PC-9 (cell line): ENCODE measurements around the gene MCC. TPM values are rescaled to one million over a fixed set of nuclear protein-coding genes. Genes with fewer than 3 reads are reported as not detected.

Experiments
- BruUV-seq: library from RNA; stranded (reverse); fragments of 400-500 nt; replicated peaks from 2 replicates; lab custom pipeline; 2021; lab: Mats Ljungman, UMichigan
- CTCF ChIA-PET: fragments of 300-600 bp; sonication (Branson Sonifier 250); formaldehyde crosslinking; loops from one replicate; lab custom pipeline; 2022; ENCODE audit warnings: antibody characterized with exemption; lab: Charles Lee
- POLR2A ChIA-PET: fragments of 300-600 bp; sonication (Branson Sonifier 250); formaldehyde crosslinking; loops from one replicate; lab custom pipeline; 2022; ENCODE audit warnings: antibody characterized with exemption; ENCODE audit not compliant: unreplicated experiment; lab: Charles Lee
- DNase-seq, 2 experiments: peaks; one replicate each; pipeline versions ENCODE4 v3.0.0 to v3.0.0-alpha.2; 2015 to 2022; ENCODE audit warnings: mixed read lengths in 1 of 2
- H2AFZ ChIP-seq: fragments of 200-600 bp; sonication (generic); 2 replicates; pipeline ENCODE4 v1.8.1; 2017; ENCODE audit warnings: antibody characterized with exemption
- H3F3A ChIP-seq: fragments of 200-600 bp; sonication (generic); 2 replicates; pipeline ENCODE4 v1.8.1; 2017; ENCODE audit warnings: antibody characterized with exemption, mild to moderate bottlenecking, low read depth; ENCODE audit not compliant: insufficient read depth
- H3K27ac ChIP-seq: fragments of 200-600 bp; sonication (generic); 2 replicates; pipeline ENCODE4 v1.6.1; 2016; ENCODE audit warnings: mixed run types
- H3K27me3 ChIP-seq: fragments of 200-600 bp; sonication (generic); 2 replicates; pipeline ENCODE4 v1.6.1; 2016; ENCODE audit warnings: low read depth, mixed run types; ENCODE audit not compliant: insufficient read depth
- H3K36me3 ChIP-seq: fragments of 200-600 bp; sonication (generic); 2 replicates; pipeline ENCODE4 v1.6.1; 2016; ENCODE audit warnings: low read depth, mixed run types
- H3K4me1 ChIP-seq: fragments of 200-600 bp; sonication (generic); replicated peaks from 2 replicates; pipeline ENCODE4 v1.6.1; 2016; ENCODE audit warnings: mixed run types; ENCODE audit not compliant: insufficient read depth
- H3K4me2 ChIP-seq: fragments of 200-600 bp; sonication (generic); 2 replicates; pipeline ENCODE4 v1.6.1; 2017; ENCODE audit warnings: mixed run types
- H3K4me3 ChIP-seq: fragments of 200-600 bp; sonication (generic); 2 replicates; pipeline ENCODE4 v1.6.1; 2016; ENCODE audit warnings: mixed run types
- H3K79me2 ChIP-seq: fragments of 200-600 bp; sonication (generic); 2 replicates; pipeline ENCODE4 v1.6.1; 2017; ENCODE audit warnings: low read depth, mixed run types
- H3K9me2 ChIP-seq: fragments of 200-600 bp; sonication (generic); 2 replicates; pipeline ENCODE4 v1.8.1; 2017; ENCODE audit warnings: mild to moderate bottlenecking; ENCODE audit not compliant: insufficient read depth
- H3K9me3 ChIP-seq: fragments of 200-600 bp; sonication (generic); 2 replicates; pipeline ENCODE4 v1.8.1; 2016; ENCODE audit warnings: low read depth; ENCODE audit not compliant: insufficient read depth
- H4K20me1 ChIP-seq: fragments of 200-600 bp; sonication (generic); 2 replicates; pipeline ENCODE4 v1.8.1; 2017; ENCODE audit not compliant: insufficient read depth
- CTCF ChIP-seq: fragments of 200-600 bp; sonication (generic); conservative IDR thresholded peaks from 2 replicates; pipeline ENCODE4 v1.6.1; 2017; ENCODE audit warnings: mixed run types, antibody characterized with exemption, mild to moderate bottlenecking, moderate library complexity
- EZH2 ChIP-seq: fragments of 200-600 bp; sonication (generic); IDR thresholded peaks from 2 replicates; pipeline ENCODE4 v1.8.0; 2017; ENCODE audit warnings: antibody characterized with exemption, low read depth
- intact Hi-C: fragments of 100-400 bp; cut with micrococcal nuclease; formaldehyde crosslinking; loops from one replicate; pipeline ENCODE4 v1.10.0; 2022; ENCODE audit not compliant: unreplicated experiment
- total RNA-seq: library from RNA; stranded (reverse); gene quantifications from 2 replicates; pipeline ENCODE4 v1.2.3, GENCODE V29; 2021

The MCC gene
- total RNA-seq, 1 experiment from 2014 or later, result 2.5 TPM

- H3K27me3 ChIP-seq, result no peaks in the 10 kb centered on the region
- BruUV-seq, result no TSS peak
- H3K4me2 ChIP-seq, result no peak overlapping the region
- CTCF ChIA-PET, result no interaction called here
- H3K9me3 ChIP-seq, result no peaks in the 10 kb centered on the region
- H4K20me1 ChIP-seq, result no peaks in the 10 kb centered on the region
- H3F3A ChIP-seq, result no peaks in the 10 kb centered on the region
- intact Hi-C loops, result no loop called here
- no peaks in the 10 kb centered on the region for H3K79me2 ChIP-seq
- TF ChIP-seq EZH2, result no peak
- no peaks in the 10 kb centered on the region for H3K9me2 ChIP-seq
- POLR2A ChIA-PET, result no interaction called here
- no peak overlapping the region for H2AFZ ChIP-seq
- H3K27ac ChIP-seq, result no peak overlapping the region
- DNase-seq, result no peak
- no peaks in the 10 kb centered on the region for H3K36me3 ChIP-seq
- no peaks in the 10 kb centered on the region for H3K4me1 ChIP-seq
- no peak overlapping the region for H3K4me3 ChIP-seq
Observed at GRCh38 chr5:113063927-113064326, 424.3 kb downstream of the MCC start.

- DNase-seq, result no peak
- Histone ChIP-seq H3K9me3 (no peaks in the 10 kb centered on the region), H3K36me3 (no peaks in the 10 kb centered on the region), H3K79me2 (no peaks in the 10 kb centered on the region), H3K4me1 (no peaks in the 10 kb centered on the region), H2AFZ (no peak overlapping the region), H4K20me1 (no peaks in the 10 kb centered on the region), H3K27me3 (no peaks in the 10 kb centered on the region), H3F3A (no peaks in the 10 kb centered on the region), H3K9me2 (no peaks in the 10 kb centered on the region), H3K27ac (no peak overlapping the region), H3K4me2 (no peak overlapping the region), H3K4me3 (no peak overlapping the region)
- ChIA-PET CTCF (no interaction called here), POLR2A (interaction anchor here (0.6 kb wide), 1 partner anchor 474 kb away, joined by 4 read pairs; no protein-coding TSS in a partner anchor)
- intact Hi-C loops, result no loop called here
- no peak for TF ChIP-seq EZH2
- TF ChIP-seq CTCF, result no peak
- no TSS peak for BruUV-seq
Observed at GRCh38 chr5:113062869-113063508, 425.3 kb downstream of the MCC start.

DNA sequence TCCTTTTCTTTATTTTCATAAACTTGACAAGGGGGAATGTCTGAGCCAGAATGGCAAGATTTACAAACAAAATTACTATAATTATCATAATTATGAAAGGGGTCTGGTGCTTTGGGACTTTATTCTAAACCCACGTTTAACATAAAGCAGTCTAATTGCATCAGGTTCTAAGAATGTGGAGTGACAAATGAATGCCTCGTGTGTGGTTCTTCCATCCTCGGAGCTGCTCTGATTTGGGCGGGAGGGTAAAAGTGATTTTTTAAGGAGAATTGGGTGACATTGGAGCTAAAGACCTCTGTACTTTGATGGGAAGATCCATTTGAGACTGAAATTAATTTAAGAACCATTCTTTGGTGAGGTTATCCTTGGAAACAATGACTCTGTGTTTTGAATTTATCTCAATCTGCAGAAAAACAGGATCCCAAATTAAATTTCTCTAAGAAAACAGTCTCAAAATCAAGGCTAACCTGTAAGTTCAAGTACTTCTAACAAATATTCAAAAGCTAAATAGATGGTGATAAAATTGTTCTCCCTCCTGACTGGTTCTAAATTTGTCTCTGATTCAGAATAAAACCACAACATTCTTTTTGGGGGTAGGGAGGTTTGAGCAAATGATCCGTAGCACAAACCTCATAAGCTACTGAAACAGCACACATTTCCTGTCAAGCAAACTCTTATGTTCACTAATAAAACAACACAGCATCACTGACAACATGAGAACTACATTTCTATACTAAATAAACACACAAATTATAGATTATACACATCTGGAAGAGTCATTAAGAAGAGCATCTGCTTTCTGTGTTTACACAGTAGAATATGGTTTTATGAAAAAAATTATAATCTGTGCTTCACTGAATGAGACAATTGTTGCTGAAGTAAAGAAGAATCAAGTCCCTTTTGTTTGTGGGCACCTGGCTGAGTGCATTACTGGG lies 426.1 kb downstream of the MCC start:
- Histone ChIP-seq H3K4me2 (no peak overlapping the region), H4K20me1 (no peaks in the 10 kb centered on the region), H2AFZ (no peak overlapping the region), H3K27me3 (no peaks in the 10 kb centered on the region), H3K4me1 (no peaks in the 10 kb centered on the region), H3F3A (no peaks in the 10 kb centered on the region), H3K27ac (no peak overlapping the region), H3K9me2 (no peaks in the 10 kb centered on the region), H3K79me2 (no peaks in the 10 kb centered on the region), H3K9me3 (no peaks in the 10 kb centered on the region), H3K4me3 (no peak overlapping the region), H3K36me3 (no peaks in the 10 kb centered on the region)
- POLR2A ChIA-PET, result no interaction called here
- no peak for TF ChIP-seq CTCF
- TF ChIP-seq EZH2, result no peak
- no peak for DNase-seq
- BruUV-seq, result no TSS peak
- CTCF ChIA-PET, result no interaction called here
- intact Hi-C loops, result no loop called here
